IPS-15b (cell line): Measurements from ENCODE around the gene TOGARAM2.

ENCODE experiments used
- H3K27me3 ChIP-seq: one replicate; pipeline ENCODE4 v1.6.1; 2013; ENCODE audit warnings: low read length; ENCODE audit not compliant: control insufficient read depth, insufficient read depth
- H3K36me3 ChIP-seq: one replicate; pipeline ENCODE4 v1.6.1; 2013; ENCODE audit warnings: low read length; ENCODE audit not compliant: control insufficient read depth, insufficient read depth
- H3K4me1 ChIP-seq: one replicate; pipeline ENCODE4 v1.6.1; 2013; ENCODE audit warnings: mild to moderate bottlenecking, low read length; ENCODE audit not compliant: control insufficient read depth, insufficient read depth
- H3K4me3 ChIP-seq: one replicate; pipeline ENCODE4 v1.5.1; 2013; ENCODE audit warnings: low read depth, low read length
- H3K9ac ChIP-seq: one replicate; pipeline ENCODE4 v1.6.1; 2013; ENCODE audit warnings: low read depth, mild to moderate bottlenecking, low read length
- H3K9me3 ChIP-seq: one replicate; pipeline ENCODE4 v1.6.1; 2013; ENCODE audit warnings: mild to moderate bottlenecking, low read length; ENCODE audit not compliant: control insufficient read depth, insufficient read depth

TOGARAM2 gene

GRCh38 chr2:29063646-29064345 lies 82.7 kb downstream of the TOGARAM2 start:
- Histone ChIP-seq H3K27me3 (no peaks in the 10 kb centered on the region), H3K4me3 (no peak overlapping the region), H3K36me3 (no peaks in the 10 kb centered on the region), H3K9me3 (no peaks in the 10 kb centered on the region), H3K9ac (no peak overlapping the region), H3K4me1 (no peaks in the 10 kb centered on the region)

GRCh38 chr2:29064346-29064715 lies 83.2 kb downstream of the TOGARAM2 start:
- Histone ChIP-seq H3K4me3 (no peak overlapping the region), H3K9ac (no peak overlapping the region)

GRCh38 chr2:29064746-29065067 lies 83.6 kb downstream of the TOGARAM2 start:
- Histone ChIP-seq H3K4me1 (no peaks in the 10 kb centered on the region), H3K36me3 (no peaks in the 10 kb centered on the region), H3K27me3 (no peaks in the 10 kb centered on the region), H3K9me3 (no peaks in the 10 kb centered on the region), H3K9ac (peak overlapping the region; percentile 37), H3K4me3 (no peak overlapping the region)

More at GRCh38 chr2:29064346-29064715, 83.2 kb downstream of the TOGARAM2 start:
- Histone ChIP-seq H3K36me3 (no peaks in the 10 kb centered on the region), H3K4me1 (no peaks in the 10 kb centered on the region), H3K9me3 (no peaks in the 10 kb centered on the region), H3K27me3 (no peaks in the 10 kb centered on the region)

- Histone ChIP-seq H3K9me3 (no peaks in the 10 kb centered on the region), H3K36me3 (no peaks in the 10 kb centered on the region), H3K4me1 (no peaks in the 10 kb centered on the region), H3K9ac (peak overlapping the region; percentile 37), H3K27me3 (no peaks in the 10 kb centered on the region), H3K4me3 (no peak overlapping the region)
Observed at GRCh38 chr2:29065068-29065811, 84.1 kb downstream of the TOGARAM2 start.

GRCh38 chr2:29066271-29066860 lies 85.3 kb downstream of the TOGARAM2 start:
- Histone ChIP-seq H3K4me3 (no peak overlapping the region), H3K9me3 (no peaks in the 10 kb centered on the region), H3K9ac (no peak overlapping the region), H3K4me1 (no peaks in the 10 kb centered on the region), H3K36me3 (no peaks in the 10 kb centered on the region), H3K27me3 (no peaks in the 10 kb centered on the region)

- no peaks in the 10 kb centered on the region for H3K36me3 ChIP-seq
- no peaks in the 10 kb centered on the region for H3K4me1 ChIP-seq
- no peak overlapping the region for H3K4me3 ChIP-seq
- no peak overlapping the region for H3K9ac ChIP-seq
- no peaks in the 10 kb centered on the region for H3K27me3 ChIP-seq
- H3K9me3 ChIP-seq: no peaks in the 10 kb centered on the region
Observed at GRCh38 chr2:29066997-29067605, 86.0 kb downstream of the TOGARAM2 start.

- Histone ChIP-seq H3K4me1 (no peaks in the 10 kb centered on the region), H3K27me3 (no peaks in the 10 kb centered on the region)
Observed at GRCh38 chr2:29068513-29068912, 87.4 kb downstream of the TOGARAM2 start.

GRCh38 chr2:29070526-29070925 lies 89.4 kb downstream of the TOGARAM2 start:
- Histone ChIP-seq H3K9ac (no peak overlapping the region), H3K4me1 (no peaks in the 10 kb centered on the region), H3K9me3 (no peaks in the 10 kb centered on the region), H3K27me3 (no peaks in the 10 kb centered on the region), H3K36me3 (no peaks in the 10 kb centered on the region), H3K4me3 (no peak overlapping the region)

More at GRCh38 chr2:29068513-29068912, 87.4 kb downstream of the TOGARAM2 start:
- Histone ChIP-seq H3K9ac (no peak overlapping the region), H3K4me3 (no peak overlapping the region), H3K36me3 (no peaks in the 10 kb centered on the region), H3K9me3 (no peaks in the 10 kb centered on the region)

- no peaks in the 10 kb centered on the region for H3K27me3 ChIP-seq
- no peaks in the 10 kb centered on the region for H3K4me1 ChIP-seq
- no peaks in the 10 kb centered on the region for H3K36me3 ChIP-seq
- no peak overlapping the region for H3K9ac ChIP-seq
- H3K9me3 ChIP-seq: no peaks in the 10 kb centered on the region
- no peak overlapping the region for H3K4me3 ChIP-seq
Observed at GRCh38 chr2:29071032-29071975, 90.2 kb downstream of the TOGARAM2 start.

GRCh38 chr2:29072251-29072650 lies 91.2 kb downstream of the TOGARAM2 start:
- no peak overlapping the region for H3K9ac ChIP-seq
- no peaks in the 10 kb centered on the region for H3K27me3 ChIP-seq
- no peak overlapping the region for H3K4me3 ChIP-seq
- no peaks in the 10 kb centered on the region for H3K4me1 ChIP-seq
- no peaks in the 10 kb centered on the region for H3K9me3 ChIP-seq
- H3K36me3 ChIP-seq: no peaks in the 10 kb centered on the region
